Endothelial cell of umbilical vein (primary cell): ENCODE data around the gene CNPY1. TPM values are rescaled to one million over a fixed set of nuclear protein-coding genes. Genes with fewer than 3 reads are reported as not detected.

Experiments used
- BruUV-seq: library from RNA; stranded (reverse); fragments of 400-500 nt; replicated peaks from 2 replicates; lab custom pipeline; 2021; lab: Mats Ljungman, UMichigan
- CTCF ChIA-PET: fragments of 300-600, 350-600 bp; sonication (Branson Sonifier 250); formaldehyde crosslinking; loops from one replicate; lab custom pipeline; 2021; ENCODE audit warnings: antibody characterized with exemption, inconsistent platforms; lab: Charles Lee
- POLR2A ChIA-PET: fragments of 300-600, 350-600 bp; sonication (Branson Sonifier 250); formaldehyde crosslinking; loops from one replicate; lab custom pipeline; 2021; ENCODE audit warnings: antibody characterized with exemption, inconsistent platforms; lab: Charles Lee
- DNase-seq: peaks from one replicate; pipeline ENCODE4 v3.0.0-alpha.2; 2011; ENCODE audit warnings: low read depth, low spot score
- FAIRE-seq: peaks from 2 replicates; lab custom pipeline; 2011; peaks lifted over from hg19 to GRCh38; lab: Jason Lieb, UNC
- H2AFZ ChIP-seq: 2 replicates; pipeline ENCODE4 v1.6.0; 2012; ENCODE audit warnings: low read depth, low read length, control low read depth, inconsistent platforms
- H3K27ac ChIP-seq: 2 replicates; pipeline ENCODE4 v1.5.1; 2011; ENCODE audit warnings: low read depth, mild to moderate bottlenecking, control low read depth, low read length, moderate library complexity; ENCODE audit not compliant: insufficient read depth
- H3K27me3 ChIP-seq, 2 experiments: 2 replicates each; pipeline versions ENCODE4 v1.6.0 to v1.6.1; 2011; ENCODE audit warnings: low read length in 2 of 2, mixed read lengths in 1 of 2; ENCODE audit not compliant: control insufficient read depth in 2 of 2, insufficient read depth in 2 of 2
- H3K36me3 ChIP-seq, 2 experiments: 2 replicates in 1 of 2; 3 replicates in 1 of 2; pipeline ENCODE4 v1.5.1; 2011; ENCODE audit warnings: low read length in 2 of 2, mild to moderate bottlenecking in 1 of 2, moderate library complexity in 1 of 2; ENCODE audit not compliant: control insufficient read depth in 2 of 2, insufficient read depth in 2 of 2; ENCODE audit errors: extremely low read depth in 1 of 2
- H3K4me1 ChIP-seq: 3 replicates; pipeline ENCODE4 v1.5.1; 2011; ENCODE audit warnings: mild to moderate bottlenecking, low read length; ENCODE audit not compliant: control insufficient read depth, insufficient read depth; ENCODE audit errors: extremely low read depth
- H3K4me2 ChIP-seq: 2 replicates; pipeline ENCODE4 v1.6.1; 2011; ENCODE audit warnings: low read length, control low read depth, mixed read lengths; ENCODE audit not compliant: insufficient read depth
- H3K4me3 ChIP-seq, 3 experiments: fragments of 200-600 bp in 1 of 3; sonication (generic), shearing (Covaris generic) in 1 of 3; replicated peaks in 1 of 3; 2 replicates each; pipeline ENCODE4 v1.5.1; 2011 to 2016; ENCODE audit warnings: control low read depth in 3 of 3, low read length in 3 of 3, mild to moderate bottlenecking in 2 of 3, inconsistent platforms in 1 of 3, low read depth in 1 of 3, moderate library complexity in 1 of 3; ENCODE audit not compliant: insufficient read depth in 1 of 3
- H3K79me2 ChIP-seq: 2 replicates; pipeline ENCODE4 v1.6.0; 2012; ENCODE audit warnings: low read length, inconsistent platforms; ENCODE audit not compliant: control insufficient read depth, insufficient read depth
- H3K9ac ChIP-seq: replicated peaks from 2 replicates; pipeline ENCODE3; 2011; ENCODE audit warnings: low read length, control low read depth; ENCODE audit not compliant: insufficient read depth; ENCODE audit errors: extremely low read depth
- H3K9me1 ChIP-seq: replicated peaks from 3 replicates; pipeline ENCODE4 v1.6.0; 2011; ENCODE audit warnings: mild to moderate bottlenecking, low read length; ENCODE audit not compliant: control insufficient read depth, insufficient read depth; ENCODE audit errors: extremely low read depth
- H3K9me3 ChIP-seq: replicated peaks from 2 replicates; pipeline ENCODE4 v1.5.1; 2012; ENCODE audit warnings: low read length, inconsistent platforms; ENCODE audit not compliant: control insufficient read depth, insufficient read depth
- H4K20me1 ChIP-seq: replicated peaks from 2 replicates; pipeline ENCODE3; 2011; ENCODE audit warnings: mild to moderate bottlenecking, low read length; ENCODE audit not compliant: control insufficient read depth, insufficient read depth; ENCODE audit errors: extremely low read depth
- EZH2 ChIP-seq: IDR thresholded peaks from 2 replicates; pipeline ENCODE4 v1.6.1; 2012; ENCODE audit warnings: borderline replicate concordance, low read depth, mild to moderate bottlenecking, moderate library complexity, low read length, inconsistent platforms; ENCODE audit not compliant: severe bottlenecking
- MAX ChIP-seq: IDR thresholded peaks from 2 replicates; pipeline ENCODE4 v1.6.1; 2011; ENCODE audit not compliant: insufficient read depth, insufficient read length
- MYC ChIP-seq: IDR thresholded peaks from one replicate; pipeline ENCODE4 v1.6.1; 2011; ENCODE audit warnings: mild to moderate bottlenecking, low read depth, low read length
- dilution Hi-C: fragments of 300-500 bp; cut with MboI; formaldehyde crosslinking; loops from one replicate; pipeline ENCODE4 v1.15.0; 2019; ENCODE audit warnings: low sequenced_read_pairs; ENCODE audit not compliant: extremely low pct_ligation_motif_present
- intact Hi-C: fragments of 100-400 bp; cut with micrococcal nuclease; formaldehyde crosslinking; loops from one replicate; pipeline ENCODE4 v1.10.0; 2022
- polyA plus RNA-seq, 4 experiments: library from polyadenylated mRNA; depleted of rRNA in 3 of 4; stranded (reverse) in 3 of 4; unstranded in 1 of 4; fragments of >200 nt; gene quantifications; 2 replicates each; pipeline versions ENCODE4 v1.2.1 to v1.2.3, GENCODE V29; 2011 to 2012; ENCODE audit warnings: missing spikeins in 1 of 4
- total RNA-seq: library from RNA; stranded (reverse); gene quantifications from 2 replicates; pipeline ENCODE4 v1.2.3, GENCODE V29; 2021

The CNPY1 gene
- total and polyA plus RNA-seq, 2 donors (not counting 3 experiments of a cell fraction or from before 2014, with no cell fraction given) = not detected

- no peaks in the 10 kb centered on the region for H3K9me1 ChIP-seq
- H4K20me1 ChIP-seq = no peaks in the 10 kb centered on the region
- peak overlapping the region in 2 of 3 experiments; percentile 27 to 34 for H3K4me3 ChIP-seq
- TF ChIP-seq EZH2 (peak; percentile 90), MYC (no peak), MAX (peak; percentile 82)
- H3K79me2 ChIP-seq = no peaks in the 10 kb centered on the region
- no peaks in the 10 kb centered on the region for H3K4me1 ChIP-seq
- DNase-seq (peak; percentile 49), FAIRE-seq (no peak)
- H3K36me3 ChIP-seq = no peaks in the 10 kb centered on the region
- no TSS peak for BruUV-seq
- H3K9ac ChIP-seq = no peak overlapping the region
- H3K27me3 ChIP-seq = peaks cover 78 to 94% of the 10 kb centered on the region in 2 experiments
- POLR2A ChIA-PET = no interaction called here
- H3K9me3 ChIP-seq = no peaks in the 10 kb centered on the region
- H3K27ac ChIP-seq = no peak overlapping the region
- dilution Hi-C loops (no loop called here), intact Hi-C loops (loop anchor here (5.0 to 10.0 kb wide), 5 partner anchors 75 to 455 kb away; partner anchors contain the start of gene PAXIP1)
- H3K4me2 ChIP-seq = peak overlapping the region; percentile 40
- CTCF ChIA-PET = interaction anchor here (1.2 kb wide), 1 partner anchor 77 kb away, joined by 3 read pairs; no protein-coding TSS in a partner anchor
- H2AFZ ChIP-seq = peak overlapping the region; percentile 5
These were observed 89.4 kb downstream of the CNPY1 start for GRCh38 chr7:155456738-155457543.
